Left ventricle myocardium superior (tissue), 1 donor: ENCODE data around the gene LSM10. TPM values are rescaled to one million over a fixed set of nuclear protein-coding genes. Genes with fewer than 3 reads are reported as not detected.

Source experiments
- ATAC-seq: fragments of 200-7000 bp; cut with Tn5 transposase; one replicate; pipeline ENCODE4 v1.9.1; 2020; ENCODE audit warnings: mild to moderate bottlenecking, moderate library complexity
- DNase-seq: peaks from one replicate; pipeline ENCODE4 v3.0.0-alpha.2; 2020
- intact Hi-C: fragments of 100-400 bp; cut with micrococcal nuclease; formaldehyde crosslinking; loops from one replicate; pipeline ENCODE4 v1.11.0; 2022
- total RNA-seq: library from RNA; stranded (reverse); fragmentation: NEBNext Ultra II Directional; extraction: Animal tissue kit (Norgen Biotek cat#: 25700); gene quantifications from one replicate; pipeline ENCODE4 v1.2.1, GENCODE V29; 2021
- donor health status: DM: no; HTN: yes; CAD: no; lungs with severe emphysema.

LSM10 gene
- total RNA-seq, 1 donor from 2014 or later: 58.7 TPM

DNA sequence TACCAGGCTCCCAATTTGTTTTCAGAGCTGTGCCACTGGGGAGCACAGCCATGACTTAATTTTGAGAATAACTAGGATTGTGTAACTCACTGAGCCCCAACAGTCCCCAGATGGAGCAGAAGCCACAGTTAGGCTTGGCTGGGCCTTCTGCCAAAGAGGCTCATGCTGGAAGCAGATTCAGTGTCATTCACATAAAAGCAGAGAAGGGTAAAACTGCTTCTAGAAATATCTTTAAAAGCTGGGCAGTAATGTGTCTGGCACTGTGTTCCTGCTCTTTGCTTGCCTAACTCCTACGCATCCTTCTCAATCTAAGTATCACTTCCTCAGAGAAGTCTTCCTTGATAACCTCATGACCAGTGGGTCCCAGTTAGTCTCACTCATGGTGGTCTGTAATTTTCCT, 32.3 kb downstream of the LSM10 start:
- intact Hi-C loops: no loop called here

DNA sequence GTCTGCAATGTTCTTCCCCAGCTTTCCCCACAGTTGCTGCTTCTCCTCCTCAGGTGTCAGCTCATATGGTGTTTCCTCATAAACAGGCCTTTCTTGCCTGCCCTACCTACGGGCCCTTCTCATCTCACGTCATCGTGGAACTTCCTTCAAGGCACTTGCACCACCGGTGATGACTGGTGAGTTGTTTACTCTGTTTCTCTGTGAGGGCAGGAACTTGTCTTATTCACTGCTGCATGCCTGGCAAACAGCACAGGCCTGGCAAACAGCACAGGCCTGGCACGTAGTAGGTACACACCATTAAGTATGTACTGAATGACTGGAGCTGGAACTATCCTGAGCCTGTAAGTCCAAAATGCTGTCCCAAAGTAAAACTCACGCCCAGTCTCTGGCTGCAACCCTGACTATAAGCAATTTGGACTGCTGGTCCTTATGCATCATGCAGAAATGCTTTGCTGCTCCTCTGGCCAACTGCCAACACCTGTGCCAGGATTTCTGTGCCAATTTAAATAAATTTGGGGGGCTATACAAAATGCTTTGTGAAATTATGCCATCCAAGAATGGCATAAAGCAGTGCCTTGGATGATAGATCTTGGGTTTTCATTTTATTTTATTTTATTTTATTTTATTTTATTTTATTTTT, 37.7 kb downstream of the LSM10 start:
- DNase-seq (no peak), ATAC-seq (no peak)
- intact Hi-C loops: no loop called here

More for the DNA sequence above, 32.3 kb downstream of the LSM10 start:
- DNase-seq: peak; percentile 83
- peak; percentile 77 for ATAC-seq

DNA sequence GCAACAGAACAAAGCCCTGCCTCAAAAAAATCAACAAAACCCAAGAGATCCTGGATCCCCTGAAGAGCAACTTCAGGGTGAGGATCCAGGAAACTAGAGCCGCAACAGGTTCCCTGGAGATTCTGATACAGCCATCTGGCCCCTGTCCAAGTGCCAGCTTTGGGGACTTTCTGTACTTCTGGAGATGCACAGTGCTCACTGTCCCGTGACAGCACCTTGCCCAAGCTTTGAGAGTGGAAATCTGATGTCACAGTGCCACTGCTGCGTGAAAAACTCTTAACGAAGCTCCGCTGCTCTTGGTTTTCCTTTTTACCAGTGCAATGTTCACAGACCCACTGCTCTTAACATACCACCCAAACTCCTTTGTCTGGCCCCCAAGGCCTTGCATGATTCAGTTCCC, 38.3 kb downstream of the LSM10 start:
- ATAC-seq (no peak), DNase-seq (no peak)
- intact Hi-C loops: no loop called here

DNA sequence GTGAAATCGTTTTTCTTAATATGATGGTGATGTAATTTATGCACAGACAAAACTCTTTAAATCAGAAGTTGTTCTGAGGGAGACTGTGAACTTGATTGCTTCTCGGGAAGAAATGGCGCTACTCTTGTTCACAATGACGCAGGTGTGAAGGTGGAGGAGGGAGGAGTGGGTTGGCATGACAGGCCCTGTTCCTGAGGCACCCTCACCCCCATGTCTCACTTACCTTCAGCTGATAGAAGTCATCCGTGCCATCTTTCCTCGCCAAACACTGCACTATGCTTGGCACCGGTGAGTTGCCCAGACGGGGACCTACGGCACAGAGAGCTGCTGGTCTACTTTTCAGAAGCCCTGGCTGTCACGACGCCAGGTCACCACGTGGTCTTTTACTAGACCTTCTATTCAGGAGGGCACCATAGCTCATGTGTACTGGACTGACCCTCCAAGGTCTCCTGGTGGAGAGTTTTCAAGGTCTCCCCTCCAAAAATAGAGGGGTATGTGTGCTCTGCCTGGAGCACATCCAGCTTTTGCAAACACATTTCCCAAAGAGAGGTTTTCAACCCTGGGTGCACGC, 39.1 kb downstream of the LSM10 start:
- intact Hi-C loops: no loop called here
- DNase-seq (no peak), ATAC-seq (no peak)

DNA sequence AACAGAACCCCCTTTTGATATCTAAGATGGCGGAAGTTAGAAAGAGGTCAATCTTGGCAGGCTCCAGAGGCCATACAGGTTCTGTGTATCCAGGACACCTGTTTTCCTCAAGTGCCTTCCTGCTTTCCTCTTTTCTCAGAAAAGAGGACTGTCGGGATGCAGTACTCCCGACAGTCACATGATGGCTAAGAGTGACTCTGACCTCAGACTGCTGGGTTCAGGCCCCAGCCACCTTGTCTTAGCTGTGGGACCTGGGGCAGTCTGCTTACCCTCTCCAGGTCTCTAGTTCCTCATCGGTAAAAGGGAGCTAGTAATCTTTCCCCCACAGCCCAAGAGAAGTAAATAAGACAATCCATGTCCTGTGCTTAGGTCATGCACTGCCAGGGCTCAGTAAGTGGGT, 41.9 kb downstream of the LSM10 start:
- ATAC-seq: no peak
- intact Hi-C loops: no loop called here
- DNase-seq: no peak

DNA sequence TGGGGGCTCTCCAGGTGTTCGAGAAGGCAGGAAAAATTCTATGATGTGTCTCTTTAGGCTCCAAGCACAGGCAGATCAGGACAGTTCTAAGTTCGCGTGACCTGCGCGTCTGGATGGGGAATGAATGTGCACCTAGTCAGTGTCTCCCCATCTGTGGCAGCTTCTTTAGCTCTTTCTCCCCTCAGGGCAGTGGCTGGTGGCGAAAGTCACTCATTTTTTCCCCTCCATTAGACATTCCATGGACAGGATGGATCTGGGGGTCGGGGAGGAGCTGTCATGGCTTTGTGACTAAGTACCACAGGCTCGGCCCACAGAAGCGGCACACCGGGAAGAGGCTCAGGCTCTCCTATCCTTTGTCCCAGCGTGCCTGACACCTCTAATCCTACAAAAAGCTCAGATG, 43.2 kb downstream of the LSM10 start:
- intact Hi-C loops: no loop called here
- no peak for ATAC-seq
- no peak for DNase-seq

DNA sequence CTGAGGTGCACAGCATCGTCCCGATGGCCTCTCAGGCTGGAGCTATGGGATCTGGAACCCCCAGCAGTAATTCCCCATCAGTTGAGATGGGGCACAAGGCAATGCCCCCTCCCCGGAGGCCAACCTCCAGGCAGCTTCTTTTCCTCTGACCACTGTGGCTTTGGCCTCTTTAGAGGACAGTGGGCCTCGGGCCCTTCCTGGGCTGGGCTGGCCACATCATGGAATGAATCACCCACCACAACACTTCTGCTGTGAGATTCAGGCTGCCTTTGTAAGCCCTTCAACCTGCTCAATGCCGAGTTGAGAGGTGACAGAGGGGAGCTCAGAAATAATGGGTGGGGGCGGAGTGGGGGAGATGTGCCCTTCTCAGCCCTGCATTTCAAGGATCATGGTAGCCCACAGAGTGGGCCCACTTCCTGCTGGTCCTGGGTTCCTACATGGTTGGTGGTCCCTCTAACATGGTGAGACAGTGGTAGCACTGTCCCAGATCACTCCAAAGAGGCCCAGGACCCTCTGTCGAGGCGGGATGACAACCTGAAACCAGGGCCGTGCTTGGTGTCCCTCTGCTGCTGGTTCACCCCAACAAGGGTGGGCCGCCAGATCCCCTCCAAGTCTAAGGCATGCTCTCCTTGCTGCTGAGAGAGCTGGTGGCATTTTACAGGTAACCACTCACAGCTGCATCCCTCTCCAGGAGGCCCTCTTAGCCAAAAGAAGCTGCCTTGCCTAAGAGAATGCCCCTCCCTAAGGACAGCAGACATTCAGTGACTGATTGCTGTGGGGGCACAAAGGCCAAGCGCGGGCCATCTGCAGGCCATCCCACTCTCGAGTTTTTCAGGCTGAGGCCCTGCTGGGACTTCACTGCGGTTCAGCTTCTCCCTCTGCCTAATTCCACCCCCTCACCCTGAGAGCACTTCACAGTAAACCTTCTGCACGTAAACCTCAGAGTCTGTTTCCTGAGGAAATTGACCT, 44.5 kb downstream of the LSM10 start:
- DNase-seq (no peak), ATAC-seq (no peak)
- intact Hi-C loops: no loop called here

DNA sequence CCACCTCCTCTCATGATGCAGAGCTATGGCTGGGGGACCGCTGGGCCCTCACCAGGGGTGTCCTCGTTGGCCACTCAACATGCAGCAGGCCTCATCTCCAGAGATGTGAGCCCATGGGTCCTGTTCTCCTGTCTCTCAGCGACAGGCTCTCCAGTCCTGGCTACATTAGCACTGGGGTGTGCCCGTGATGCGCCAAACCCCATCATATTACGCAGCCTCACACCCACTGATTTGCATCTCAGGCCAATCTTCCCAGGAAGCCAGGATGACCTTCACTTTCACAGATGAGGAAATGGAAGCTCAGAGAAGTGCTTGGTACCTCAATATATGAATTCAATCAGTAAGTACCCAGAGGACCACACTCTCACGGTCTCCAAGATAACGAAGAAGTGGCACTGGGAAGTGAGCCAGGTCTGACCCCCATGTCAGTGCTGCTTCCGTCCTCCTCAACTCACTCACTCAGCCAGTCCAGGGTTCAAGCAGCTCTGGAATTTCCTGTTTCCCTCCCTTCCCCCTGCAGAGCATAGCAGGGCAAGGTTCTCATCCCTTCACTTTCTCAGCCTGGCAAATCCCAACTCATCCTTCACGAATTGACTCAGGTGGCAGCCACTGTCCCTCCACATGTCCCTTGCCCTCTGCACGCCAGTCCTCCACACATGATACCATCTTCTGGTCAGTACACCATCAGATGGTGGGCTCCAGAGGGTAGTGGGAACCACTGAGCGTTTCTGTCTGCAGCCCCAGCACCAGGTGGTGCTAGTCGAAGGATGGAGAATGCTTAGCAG, 45.4 kb downstream of the LSM10 start:
- intact Hi-C loops: no loop called here
- DNase-seq (no peak), ATAC-seq (no peak)

DNA sequence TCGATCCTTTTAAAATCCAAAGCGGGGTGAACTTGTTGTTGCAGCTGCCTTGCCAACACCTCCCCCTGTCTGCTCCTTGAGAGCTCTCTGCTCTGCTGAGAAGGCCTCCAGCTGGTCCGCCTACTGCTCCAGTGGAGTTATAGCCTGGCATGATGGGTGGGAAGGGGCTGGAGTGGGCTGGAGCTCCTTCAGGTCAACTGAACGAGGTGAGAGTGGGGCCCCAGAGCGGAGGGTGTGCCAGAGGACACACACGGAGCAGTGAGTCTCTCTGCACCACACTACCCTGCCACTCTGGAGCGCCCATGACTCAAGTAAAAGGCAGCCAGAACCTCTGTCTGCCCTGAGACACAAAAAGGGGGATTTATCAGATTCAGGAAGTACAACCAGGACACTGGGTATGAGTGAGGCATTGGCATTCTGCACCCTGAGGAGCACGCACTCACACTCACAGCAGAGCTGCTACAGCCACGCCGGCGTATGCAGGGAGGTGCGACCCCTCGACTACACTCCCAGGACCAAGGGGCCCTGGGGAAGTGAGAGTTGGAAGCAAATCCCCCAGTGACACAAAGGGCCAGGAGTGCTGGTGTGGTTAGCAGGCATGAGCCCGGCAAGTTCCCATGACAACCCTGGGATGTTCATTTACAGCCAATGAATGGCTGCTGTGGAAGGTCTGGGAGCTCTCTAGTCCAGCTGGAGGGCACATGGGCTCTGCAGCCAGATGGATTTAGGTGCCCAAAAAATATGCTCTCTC, 46.3 kb downstream of the LSM10 start:
- intact Hi-C loops: no loop called here
- peak; percentile 14 for ATAC-seq
- no peak for DNase-seq

DNA sequence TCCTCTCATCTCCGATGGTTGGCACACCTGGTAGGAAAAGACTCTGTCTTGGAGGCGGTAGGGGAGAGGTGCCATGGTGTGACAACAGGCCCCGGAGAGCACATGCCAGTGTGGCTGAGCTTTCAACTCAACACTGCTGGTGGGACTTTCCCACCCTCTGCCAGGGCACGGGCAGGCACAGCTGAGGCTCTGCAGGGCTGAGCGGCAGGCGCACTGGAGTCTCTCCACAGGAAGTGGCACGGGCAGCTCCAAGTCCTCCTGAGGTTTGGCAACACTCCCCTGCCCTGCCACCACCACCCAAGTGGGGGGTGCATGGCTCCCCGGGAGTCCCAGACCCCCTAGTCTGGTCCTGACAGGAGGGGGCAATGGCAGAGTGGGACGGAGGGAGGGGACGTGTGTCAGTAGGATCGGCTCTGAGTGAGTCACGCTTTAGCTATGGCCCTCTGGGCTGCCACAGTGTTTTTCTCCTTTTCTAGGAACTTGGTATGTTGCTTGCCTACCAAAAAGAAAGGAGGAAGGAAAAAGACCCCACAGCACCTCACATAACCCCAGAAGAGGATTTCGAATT, 47.0 kb downstream of the LSM10 start:
- ATAC-seq (peak; percentile 62), DNase-seq (peak; percentile 53)
- intact Hi-C loops: no loop called here

DNA sequence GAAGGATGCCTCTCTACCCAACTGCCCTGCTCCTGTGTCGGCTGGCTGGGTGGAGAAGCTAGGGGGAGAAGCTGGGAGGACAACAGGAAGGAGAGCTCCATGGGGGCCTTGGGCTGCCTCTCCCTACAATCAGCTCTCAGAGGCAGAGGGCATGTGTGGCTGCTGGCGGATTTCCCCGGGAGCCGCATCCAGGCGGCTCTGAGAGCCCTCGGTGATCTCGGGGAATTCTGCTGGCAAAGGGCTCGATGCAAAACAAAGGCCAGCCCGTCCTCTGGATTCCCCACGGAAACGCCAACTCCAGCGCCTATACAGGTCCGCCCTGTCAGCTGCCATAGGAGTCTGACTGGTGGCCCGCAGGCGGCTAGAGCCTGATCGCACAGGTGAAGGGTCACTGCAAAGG, 47.9 kb downstream of the LSM10 start:
- peak; percentile 45 for DNase-seq
- intact Hi-C loops: no loop called here
- ATAC-seq: peak; percentile 38

DNA sequence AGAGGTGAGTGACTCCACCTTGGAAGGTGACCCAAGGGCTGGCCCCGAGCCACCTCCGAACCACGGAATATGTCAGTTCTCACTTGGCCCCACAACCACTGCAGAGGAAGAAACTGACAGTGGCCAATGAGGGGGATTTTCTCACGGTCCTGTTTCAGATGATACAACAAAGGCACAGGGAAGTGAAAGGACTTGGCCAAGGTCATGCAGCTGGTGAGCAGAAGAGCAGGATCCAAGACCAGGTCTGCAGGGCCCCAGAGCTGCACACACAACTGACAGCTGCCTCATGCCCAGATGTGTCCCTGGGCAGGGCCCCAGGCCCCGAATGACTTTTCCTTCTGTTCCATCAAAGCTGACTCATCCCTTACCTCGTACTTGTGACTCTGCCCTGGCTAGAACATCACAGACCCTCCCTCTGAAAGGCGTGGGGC, 48.5 kb downstream of the LSM10 start:
- DNase-seq (no peak), ATAC-seq (no peak)
- intact Hi-C loops: no loop called here

DNA sequence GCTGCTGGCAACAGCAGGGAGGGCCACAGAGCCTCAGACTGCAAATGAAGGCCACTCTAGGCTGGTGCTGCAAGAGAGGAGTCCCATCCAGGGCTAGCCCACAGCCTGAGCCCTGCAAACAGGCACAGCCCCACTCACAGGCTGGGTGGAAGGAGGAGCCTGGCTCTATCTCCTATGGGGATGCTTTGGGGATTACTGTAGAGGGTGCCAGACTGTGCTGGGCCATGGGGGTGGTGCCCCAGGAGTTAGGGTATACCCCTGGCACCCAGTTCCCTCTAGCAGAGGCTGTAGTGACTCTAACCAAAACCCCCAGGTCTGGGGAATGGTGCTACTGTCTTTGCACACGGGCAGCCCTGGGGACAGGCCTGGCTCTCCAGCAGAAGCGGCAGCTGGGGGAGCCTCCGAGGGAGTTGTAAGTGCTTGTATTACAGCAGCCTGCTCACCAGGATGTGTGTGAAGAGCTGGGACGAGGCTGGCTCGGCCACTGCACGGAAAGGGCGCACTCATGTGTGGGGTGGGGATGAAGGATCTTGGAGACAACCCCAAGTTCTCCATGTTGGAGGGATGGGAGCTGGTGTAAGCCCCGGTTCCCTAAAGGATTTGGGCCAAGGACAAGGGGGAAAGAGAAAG, 50.9 kb downstream of the LSM10 start:
- no peak for DNase-seq
- ATAC-seq: no peak
- intact Hi-C loops: no loop called here

DNA sequence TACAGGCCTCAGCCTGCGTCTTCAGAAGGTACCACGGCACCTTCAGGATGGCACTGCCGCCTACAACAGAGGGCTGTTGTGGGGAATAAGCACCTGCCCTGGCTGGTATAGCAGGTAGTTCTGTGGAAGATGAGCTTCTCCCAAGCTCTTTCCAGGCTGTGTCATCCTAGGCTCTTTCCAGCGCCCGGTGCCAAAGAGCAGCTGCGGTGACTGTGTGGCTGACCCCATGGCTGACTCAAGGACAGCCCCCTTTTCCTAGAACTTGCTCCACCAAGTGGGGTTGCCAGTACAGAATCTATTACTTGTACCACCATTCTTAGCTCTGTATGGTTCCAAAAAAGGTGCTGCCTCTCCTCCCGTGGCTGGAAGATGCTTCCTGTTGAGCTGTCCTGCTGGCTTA, 52.4 kb downstream of the LSM10 start:
- ATAC-seq: no peak
- DNase-seq: no peak
- intact Hi-C loops: no loop called here

DNA sequence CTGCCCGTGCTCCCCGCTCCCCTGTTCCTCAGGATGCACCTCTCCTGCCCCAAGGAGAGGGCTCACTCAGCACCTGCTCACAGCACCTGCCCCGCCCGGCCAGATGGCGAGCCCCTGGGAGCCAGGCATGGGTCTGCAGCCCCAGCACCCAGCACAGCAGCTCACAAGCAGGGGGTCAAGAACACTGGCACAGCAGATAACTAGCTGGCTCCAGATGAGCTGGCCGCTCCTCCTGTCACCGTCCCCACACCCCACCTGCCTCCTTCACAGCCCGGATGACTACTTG, 53.4 kb downstream of the LSM10 start:
- DNase-seq: no peak
- intact Hi-C loops: loop anchor here (5.0 kb wide), 1 partner anchor 78 kb away; no protein-coding TSS in a partner anchor
- no peak for ATAC-seq

DNA sequence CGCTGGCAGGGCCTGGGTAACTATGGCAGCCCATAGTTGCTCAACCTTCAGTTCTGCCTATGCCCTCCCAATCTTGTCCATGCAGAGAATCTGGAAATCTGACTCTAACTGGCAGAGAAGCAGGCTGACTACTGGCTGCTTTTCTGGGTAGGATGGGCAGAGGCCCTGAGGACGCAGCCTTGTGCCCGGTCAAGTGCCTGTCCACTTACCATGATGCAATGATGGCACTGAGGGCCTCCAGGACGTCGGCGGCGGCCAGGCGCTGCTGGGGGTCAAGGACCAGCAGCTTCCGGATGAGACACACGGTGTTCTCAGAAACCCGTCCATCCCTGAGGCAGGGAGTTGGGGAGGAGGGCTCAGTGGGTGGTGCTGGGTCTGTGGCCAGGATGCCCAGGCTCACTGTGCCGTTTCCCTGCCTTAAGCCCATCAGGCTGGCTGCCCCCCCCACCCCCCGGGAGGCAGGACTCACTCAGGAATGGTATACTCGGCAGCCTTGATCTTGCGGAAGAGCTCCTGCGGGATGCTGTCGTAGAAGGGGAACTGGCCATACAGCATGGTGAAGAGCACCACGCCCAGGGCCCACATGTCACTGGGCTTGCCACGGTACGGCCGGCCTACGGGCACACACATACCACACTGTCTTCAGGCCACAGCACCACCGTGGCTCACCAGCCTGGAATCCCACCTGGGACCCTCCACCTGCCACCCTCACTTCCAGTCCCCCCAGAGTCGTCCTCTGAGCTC, 53.9 kb downstream of the LSM10 start:
- no peak for ATAC-seq
- intact Hi-C loops: loop anchor here (5.0 kb wide), 1 partner anchor 78 kb away; no protein-coding TSS in a partner anchor
- no peak for DNase-seq
